Activated naive CD4-positive, alpha-beta T cell treated with anti-CD3 and anti-CD28 coated beads, Interleukin-2, amount 50 U/mL, for 16 hours (primary cell): Measurements from ENCODE around the gene TANGO2.

ENCODE experiments used
- DNase-seq: peaks from one replicate; pipeline ENCODE4 v3.0.0-alpha.2; 2020

The TANGO2 gene

DNA sequence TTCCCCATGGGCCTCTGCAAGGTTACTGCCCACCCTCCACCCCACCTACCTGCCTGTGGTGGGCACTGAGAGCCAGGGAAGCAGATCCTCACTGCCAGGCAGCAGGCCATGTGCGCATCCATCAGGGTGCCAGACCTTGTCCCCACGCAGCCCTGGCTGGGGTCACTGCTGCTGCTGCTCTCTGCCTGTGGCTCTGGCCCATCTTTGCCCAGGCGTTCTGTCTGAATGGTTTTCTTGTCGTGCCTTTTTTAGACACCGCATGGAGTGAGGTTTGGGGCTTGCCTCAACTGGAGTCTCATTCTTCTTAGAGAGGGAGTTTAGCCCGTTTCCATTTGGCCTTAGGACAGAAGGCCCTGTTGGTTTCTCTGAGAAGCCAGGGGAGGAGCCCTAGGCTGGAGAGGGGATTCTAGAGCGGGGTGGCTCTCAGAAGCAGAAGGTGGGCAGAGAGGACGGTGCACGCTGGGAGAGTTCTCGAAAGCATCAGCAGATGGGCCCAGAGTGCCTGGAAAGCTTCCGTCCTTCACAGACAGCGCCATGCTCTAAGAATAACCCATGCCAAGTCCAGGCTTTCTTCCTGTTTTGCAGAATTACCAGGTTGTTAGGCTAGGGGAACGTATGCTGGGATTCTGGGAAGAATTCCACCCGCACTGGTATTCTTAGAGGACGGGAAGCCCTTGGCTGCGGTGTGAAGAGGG, 8.1 kb downstream of the TANGO2 start:
- DNase-seq: no peak

DNA sequence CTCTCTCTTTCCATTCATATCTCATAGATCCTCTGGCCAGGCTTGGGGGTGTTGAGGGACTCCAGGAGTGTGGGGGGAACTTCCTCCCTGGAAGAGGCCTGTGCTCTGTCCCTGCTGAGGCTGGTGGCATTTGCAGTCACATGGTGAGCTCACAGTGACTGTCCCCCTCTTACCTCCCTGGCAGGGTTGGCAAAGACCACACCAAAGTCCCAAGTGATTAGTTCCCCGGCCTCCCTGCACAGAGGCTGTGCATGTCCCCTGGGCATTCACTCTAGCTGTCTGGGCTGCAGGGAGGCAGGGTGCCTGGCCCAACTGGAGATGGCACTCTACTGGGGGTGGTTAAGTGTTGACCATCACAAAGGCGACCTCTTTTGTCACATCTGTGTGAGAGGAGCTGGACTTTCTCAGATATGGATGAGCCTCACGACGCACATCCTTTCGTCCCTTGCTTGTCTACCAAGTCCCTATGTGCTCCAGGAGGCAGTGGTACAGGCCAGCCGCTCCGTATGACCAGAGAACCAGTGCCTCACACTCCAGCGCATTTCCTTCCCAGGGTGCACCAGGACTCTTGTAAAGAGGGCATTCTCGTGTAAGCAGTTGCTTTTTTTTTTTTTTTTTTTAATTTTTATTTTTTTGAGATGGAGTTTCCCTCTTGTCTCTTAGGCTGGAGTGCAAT, 8.8 kb downstream of the TANGO2 start:
- DNase-seq: no peak

DNA sequence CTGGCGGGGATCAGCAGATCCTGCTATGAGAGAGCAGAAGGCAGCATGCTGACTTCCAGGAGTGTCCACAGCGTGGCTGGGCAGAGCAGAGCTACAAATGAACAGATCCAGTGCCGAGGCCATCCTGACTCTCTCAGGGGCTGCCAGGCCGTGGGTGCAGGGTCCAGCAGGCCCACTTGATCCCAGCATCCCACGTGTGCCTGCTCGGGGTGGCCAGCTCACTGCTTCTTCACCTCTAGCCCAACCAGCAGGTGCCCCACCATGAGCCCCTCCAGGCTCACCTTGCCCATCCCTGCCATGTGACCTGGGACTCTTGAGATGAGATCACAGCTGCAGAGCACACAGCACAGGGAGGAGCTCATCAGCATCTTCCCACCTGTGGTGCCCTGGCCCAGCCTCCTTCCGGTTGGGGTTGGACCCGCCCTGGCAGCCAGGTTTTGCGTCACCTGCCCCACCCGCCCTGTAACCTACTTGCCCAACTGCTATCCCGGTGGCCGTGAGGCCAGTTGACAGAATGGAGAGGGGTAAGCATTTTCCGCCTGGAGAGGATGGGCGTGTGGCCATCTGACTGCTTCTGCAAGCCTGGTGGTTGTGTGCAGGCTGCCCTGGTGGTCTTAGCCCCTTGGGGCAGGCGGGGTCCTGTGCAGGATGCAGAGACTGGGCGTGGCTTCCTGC, 11.0 kb downstream of the TANGO2 start:
- DNase-seq: no peak

DNA sequence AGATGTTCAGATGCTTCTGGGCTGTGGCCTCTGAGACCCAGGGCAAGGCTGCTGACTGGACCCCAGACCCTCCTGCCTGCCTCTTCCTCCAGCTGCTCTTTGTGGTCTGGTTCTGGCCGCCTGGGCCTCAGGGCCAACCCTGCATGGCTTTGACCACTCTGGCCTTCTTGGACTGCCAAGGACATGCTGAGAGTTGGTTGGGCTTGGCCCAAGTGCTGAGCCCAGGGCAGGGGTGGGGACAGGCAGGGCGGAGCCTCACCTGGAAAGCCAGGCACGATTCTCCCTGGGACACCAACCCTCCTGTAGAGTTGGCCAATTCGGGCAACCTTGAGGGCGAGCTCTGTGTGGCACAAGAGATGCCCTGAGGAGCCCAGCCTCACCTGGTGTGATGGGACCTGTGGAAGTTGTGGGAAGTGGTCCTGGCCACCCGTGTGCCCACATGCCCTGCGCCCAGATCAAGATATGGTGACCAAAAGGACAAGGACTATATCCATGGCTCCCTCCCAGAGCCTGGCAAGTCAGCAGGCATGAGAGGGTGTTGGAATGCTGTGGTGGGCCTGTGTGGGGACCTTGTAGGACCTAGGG, 11.6 kb downstream of the TANGO2 start:
- DNase-seq: no peak

DNA sequence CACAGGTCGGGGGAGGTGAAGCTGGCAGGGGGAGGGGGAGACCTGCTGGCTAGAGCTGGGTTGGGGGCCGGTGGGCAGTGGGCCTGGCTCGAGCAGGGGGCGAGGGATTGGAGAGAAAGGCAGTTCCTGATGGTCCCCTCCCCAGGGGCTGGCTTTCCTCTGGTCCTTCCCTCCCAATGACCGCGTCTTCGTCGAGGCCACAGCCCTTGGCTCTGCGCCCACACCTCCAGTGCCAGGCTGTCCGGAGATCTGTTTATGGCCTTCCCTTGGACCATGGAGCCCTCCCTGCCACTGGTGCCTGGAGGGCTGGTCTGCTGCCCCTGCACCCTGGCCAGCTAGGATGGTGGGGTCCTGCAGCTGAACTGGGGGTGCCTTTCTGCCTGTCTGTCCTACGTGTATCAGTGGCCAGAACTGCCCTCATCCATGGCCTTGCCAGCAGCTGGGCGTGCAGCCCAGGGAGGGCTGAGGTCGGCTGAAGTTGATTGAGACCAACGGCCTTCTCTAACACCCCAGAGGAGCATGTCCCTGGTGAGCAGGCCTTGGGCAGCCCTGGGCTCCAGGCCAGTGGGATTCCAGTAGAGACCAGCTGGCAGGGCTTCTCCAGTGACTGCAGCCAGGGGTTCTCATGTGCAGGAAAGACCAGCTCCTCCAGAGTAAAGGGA, 12.3 kb downstream of the TANGO2 start:
- no peak for DNase-seq

DNA sequence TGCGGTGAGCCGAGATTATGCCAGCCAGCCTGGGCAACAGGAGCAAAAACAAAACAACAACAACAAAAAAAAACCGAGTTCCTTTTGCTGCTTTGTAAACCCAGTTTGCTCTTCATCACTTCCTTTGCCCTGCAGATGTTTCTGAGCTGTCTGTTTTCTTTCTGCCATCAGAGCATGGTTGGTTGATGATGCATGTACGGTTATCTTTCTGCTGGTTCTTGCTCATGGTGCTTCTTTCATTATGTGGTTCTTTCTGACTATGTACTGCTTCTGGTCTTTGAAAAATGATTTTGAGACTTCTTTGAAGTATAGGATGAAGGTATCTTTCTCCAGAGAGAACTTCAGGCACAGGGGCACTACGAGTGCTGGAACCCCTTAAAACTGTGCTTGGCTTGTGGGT, 13.2 kb downstream of the TANGO2 start:
- DNase-seq: no peak

DNA sequence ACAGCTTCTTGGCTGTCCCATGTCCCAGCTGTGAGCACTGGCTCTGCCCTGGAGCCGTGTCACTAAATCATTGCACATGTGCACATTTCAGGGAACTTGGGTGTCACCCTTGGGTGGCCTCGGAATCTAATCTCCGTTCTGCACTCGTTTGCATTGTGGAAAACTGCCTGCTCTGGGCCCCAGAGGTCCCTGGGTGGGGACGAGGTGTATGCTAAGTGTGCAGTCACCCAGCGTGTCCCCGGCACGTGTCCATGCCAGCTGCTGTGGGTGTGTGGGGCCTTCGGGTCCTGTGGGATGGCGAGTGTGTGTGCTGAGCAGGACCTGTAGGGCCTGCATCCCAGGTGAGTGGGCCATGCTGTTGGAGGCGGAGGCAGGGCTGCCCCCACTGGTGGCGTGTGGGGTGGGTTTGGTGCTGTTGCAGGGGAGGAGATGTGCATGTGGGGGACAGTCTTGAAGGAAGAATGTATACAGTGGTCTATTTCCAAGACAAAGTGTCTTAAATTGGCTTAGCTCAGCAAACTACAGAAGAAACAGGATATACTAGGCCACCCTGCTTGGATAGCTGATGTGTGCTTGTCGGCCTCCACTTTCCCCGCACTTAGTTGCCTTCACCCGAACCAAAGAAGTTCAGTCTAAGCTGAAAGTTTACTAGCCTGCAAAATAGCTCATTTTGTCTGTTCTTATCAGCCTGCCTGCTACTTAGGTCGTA, 14.6 kb downstream of the TANGO2 start:
- DNase-seq: no peak

DNA sequence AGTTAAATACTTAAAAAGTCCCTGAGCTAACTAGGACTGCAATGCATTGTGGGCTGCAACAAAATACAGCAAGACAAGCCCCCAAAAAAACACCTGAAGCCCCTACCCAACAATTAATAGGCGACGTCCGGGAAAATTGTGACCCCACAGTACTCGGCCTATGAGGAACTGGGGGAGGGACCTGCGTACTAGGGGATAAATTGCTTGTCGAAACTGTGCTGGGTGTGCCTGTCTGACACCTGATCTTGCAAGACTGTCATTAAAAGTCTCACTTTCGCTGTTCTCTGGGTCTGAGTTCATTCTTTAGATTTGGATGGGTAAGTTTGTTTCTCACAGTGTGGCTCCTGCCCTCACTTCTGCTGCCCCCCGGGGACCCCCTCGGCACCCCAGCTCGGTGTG, 15.2 kb downstream of the TANGO2 start:
- no peak for DNase-seq

DNA sequence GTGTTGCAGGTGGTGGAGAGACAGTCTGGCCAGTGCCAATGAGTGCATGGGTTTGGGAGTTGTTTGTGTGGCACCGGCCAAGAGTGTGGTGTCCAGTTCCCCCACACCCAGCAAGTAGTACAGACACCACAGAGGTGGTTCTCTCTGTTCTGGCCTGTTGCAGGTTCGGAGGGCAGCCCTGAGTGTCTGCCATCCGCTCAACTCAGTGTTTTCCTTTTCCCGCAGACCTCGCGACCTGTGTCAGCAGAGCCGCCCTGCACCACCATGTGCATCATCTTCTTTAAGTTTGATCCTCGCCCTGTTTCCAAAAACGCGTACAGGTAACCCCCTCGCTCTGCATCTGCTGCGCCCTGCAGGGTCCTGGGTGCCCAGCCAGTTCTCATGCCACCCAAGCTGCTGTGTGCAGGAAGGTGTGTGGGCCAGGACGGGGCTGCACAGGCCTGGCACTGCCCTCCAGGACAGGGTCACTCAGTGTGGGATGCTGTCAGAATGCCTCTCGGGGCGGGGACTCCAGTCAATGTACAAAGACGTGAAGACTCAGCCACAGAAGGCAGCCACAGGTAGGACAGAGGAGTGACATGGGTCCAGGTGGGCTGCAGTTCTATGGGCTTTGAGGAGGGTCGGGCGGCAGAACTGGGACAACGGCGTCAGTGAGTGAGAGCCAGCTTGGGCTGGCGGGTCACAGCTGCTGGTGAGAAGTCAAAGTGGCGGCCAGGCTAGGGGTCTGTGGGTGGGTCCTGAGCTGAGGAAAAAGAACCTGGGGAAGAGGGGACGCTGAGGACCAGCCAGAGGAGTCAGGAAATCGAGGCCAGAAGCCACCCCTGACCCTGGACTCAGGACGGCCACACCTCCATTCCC, 15.9 kb downstream of the TANGO2 start:
- DNase-seq: no peak

DNA sequence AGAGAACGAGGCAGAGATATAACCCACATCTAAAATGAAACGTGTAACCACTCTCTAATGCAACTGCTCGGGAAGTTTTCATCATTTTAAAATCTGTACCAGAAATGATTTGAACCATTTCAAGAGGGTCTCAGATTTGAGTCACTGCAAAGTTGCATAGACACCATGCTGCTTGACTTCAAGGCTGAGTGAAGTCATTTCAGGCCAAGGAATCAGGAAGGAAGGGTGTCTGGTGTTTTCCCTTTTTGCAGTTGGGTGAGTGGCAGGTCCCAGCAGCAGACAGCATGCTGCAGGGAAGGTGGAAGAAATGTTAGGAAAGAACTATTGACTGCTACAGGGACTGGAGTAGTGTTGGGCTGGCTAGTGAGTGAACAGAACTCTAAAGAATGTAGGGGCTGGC, 16.5 kb downstream of the TANGO2 start:
- DNase-seq: no peak

DNA sequence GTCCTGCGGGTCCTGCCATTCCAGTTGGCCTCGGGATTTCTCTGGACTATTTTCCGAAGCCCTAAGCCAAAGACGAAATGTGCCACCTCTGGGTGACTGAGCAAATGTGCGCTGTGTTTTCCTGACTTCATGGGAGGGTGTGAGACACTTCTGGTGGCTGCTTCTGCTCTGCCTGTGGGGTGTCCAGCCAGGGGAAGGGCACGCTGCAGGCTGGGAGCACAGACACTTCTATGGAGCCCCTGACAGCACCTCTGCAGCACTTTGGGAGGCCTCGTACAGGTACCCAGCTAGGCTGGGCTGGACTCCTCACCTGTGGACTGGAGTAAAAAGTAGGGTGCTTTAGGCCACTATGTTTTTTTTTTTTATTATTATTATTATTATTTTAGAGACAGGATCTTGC, 17.7 kb downstream of the TANGO2 start:
- DNase-seq: no peak

DNA sequence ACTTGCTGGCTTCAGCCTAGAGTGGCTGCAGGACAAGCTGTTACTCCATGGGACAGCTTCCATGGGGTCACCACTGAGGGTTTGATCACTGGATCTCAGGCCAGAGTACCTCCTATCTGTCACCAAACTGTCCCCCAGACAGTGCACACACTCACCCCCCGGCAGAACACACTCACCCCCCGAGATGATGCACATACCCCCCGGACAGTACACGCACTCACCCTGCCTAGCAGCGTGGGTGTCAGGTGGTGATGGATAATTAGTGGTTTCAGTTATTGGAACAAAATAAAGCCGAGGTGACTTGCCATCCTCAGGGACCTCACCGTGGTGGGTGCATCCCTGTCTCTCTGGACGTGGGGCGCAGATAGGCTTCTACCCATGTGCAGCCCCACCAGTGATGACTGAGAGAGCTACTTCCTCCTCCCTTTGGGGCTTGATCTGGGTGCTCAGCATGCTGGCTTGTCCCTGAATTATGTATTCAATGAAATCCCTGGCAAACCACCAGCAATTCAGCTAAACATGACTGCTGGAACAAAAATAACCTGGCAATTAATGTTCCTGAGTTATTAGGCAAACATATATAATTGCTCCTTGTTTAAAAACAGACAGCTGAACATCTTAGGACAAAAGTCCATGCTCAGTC, 18.9 kb downstream of the TANGO2 start:
- no peak for DNase-seq

DNA sequence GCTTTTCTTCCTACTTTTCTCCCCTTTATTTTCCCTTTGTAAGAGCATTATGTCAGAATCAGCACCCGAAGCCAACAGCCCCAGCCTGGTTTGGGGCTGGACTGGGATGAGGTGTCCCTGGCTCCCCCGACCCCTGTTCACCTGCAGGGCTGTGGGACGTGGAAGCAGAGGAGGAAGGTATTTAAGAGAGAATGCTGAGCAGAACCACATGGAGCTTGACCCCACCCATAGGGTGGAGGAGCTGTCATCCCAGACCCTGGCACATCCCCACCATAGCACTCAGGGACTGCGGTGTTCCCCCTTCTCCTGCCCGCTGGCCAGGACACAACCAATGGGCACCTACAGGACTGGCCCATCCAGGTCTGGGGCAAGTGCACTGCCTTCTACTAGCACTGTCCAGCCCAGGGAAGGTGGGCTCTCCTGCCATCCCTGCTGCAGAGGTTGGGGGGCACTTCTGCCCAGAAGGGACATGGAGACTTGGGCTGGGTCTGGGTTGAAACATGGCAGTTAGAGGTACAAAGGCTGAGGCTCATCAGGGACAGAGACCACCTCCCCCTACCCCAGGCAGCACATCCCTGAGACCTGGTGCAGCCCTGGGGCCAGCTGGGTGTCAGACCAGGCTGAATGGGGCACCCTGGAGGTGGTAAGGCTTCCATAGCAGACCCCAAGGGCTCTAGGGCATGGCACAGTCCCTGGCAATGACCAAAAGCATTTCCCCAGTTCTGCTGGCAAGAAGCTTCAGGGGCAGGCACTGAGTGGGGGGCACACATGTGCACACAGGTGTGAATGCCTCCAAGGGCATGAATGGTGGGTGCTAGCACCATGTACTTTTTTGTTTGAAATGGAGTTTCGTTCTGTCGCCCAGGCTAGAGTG, 19.7 kb downstream of the TANGO2 start:
- no peak for DNase-seq

DNA sequence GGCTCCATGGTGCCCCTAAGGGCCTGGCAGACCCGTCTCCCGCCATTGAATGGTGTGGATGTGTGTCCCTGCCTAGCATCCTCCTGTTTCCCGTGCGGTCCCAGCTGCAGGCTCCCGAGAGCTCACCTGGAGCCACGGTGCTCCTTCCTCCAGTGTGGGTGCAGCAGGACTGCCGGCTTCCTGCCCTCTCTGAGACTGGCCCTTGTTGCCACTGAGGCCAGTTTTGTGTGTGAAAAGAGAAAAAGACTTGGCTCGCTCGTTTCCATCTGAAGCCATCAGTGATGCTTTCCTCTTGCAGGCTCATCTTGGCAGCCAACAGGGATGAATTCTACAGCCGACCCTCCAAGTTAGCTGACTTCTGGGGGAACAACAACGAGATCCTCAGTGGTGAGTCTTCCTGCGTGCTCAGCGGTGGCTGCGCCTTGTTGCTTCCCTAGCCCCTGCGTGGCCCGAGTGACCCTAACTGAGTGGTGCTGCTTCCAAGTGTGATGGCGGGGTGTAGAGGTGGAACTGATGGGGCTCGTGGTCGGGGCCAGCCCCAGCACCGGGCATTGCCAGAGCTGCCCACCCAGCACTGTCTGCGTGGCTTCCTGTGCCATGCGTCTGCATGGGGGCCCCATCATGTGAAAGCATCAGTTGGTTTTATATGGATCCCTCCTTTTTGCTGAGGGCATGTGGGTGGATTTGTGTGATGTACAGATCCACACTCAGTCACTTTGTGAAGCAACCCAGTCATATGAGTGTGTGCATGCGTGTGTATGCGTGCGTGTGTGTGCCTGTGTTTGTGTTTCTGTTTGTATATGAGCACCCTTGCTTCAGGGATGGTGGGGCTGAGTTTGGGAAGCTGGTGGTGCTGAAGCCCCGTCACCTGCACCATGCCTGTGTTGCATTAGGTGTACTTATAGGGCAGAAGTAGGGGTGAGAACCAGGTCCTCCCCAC, 22.4 kb downstream of the TANGO2 start:
- no peak for DNase-seq

DNA sequence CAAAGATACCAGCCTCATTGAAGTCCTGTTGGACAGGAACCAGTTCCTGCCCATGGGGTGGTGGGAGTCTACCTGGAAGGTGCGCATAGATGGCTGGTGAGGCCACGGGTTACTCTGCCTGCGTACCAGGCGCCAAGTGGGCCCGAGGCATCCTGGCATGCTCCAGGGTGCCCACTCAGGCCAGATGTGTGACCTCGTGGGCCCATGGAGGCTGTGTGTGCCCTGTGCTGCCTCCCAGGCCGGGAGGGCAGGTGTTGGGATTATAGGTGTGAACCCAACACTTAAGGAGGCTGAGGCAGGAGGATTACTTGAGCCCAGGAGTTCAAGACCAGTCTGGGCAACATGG, 23.1 kb downstream of the TANGO2 start:
- no peak for DNase-seq

DNA sequence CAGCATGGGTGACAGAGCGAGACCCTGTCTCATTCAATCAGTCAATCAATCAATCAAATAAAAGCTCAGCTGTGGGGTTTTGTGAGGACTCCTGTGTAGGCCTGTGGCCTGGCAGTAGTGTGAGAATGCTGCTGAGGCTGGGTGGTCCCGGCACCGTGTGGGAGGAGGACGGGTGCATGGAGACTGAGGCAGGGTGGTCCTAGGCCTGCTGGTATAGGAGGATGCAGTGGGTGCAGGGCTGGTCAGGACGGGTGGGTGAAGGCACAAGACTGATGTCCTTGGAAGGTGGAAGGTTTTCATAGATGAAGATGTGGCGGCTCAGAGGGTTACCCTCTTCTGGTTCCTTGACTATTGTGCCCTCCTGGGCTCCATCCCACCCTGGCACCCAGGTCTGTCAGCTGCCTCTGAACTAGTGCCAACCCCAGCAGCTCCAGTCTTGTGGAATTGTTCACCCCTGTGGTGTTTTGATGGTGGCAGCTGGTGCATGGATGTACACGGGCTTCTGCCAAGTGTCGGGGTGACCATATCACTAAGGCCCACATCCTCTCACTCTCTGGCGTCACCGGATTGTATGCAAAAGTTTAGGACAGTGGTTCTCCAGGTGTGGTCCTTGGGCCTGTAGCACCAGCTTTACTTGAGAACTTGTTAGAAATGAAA, 23.7 kb downstream of the TANGO2 start:
- no peak for DNase-seq

DNA sequence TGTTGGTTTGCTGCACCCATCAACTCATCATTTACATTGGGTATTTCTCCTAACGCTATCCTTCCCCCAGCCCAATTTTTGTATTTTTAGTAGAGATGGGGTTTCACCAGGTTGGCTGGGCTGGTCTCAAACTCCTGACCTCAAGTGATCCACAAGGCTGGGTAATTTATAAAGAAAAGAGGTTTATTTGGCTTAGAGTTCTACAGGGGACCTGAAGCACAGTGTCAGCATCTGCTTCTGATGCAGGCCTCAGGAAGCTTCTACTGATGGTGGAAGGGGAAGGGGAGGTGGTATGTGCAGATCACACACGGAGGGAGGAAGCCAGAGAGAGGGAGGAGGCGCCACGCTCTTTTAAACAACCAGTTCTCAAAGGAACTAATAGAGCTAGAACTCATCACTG, 25.8 kb downstream of the TANGO2 start:
- DNase-seq: no peak

DNA sequence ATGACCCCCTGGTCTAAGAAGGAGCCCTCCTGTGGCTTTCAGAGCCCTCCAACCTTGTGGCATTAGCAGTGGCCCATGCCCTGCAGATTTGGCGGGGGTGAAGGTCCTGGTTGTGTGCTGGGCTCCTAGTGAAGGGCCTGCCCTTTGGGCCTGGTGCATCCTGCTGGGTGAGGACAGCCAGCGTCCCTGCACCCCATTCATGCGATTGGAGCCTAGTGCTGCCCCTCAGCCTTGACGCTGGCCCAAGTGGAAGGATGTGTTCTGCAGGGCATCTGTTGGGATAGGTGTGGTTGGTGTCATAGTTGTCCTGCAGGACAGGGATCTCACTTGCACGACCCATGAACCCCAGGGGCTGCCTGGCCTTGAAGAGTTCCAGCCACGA, 31.0 kb downstream of the TANGO2 start:
- DNase-seq: no peak
